K562 (cell line): ENCODE measurements around the gene CMBL. TPM values are rescaled to one million over a fixed set of nuclear protein-coding genes. Genes with fewer than 3 reads are reported as not detected.
"Not testable (repeated sequence)": the region's sequence is repeated elsewhere in the genome, so short reads cannot be mapped to it uniquely, and the experiment has no call there.

Experiments
- ATAC-seq: fragments of 200-7000 bp; cut with Tn5 transposase; 3 replicates; pipeline ENCODE4 v1.9.1; 2020; ENCODE audit warnings: moderate library complexity
- BruUV-seq: library from RNA; stranded (reverse); fragments of 400-500 nt; replicated peaks from 2 replicates; lab custom pipeline; 2021; lab: Mats Ljungman, UMichigan
- CTCF ChIA-PET: fragments of 300-600 bp; formaldehyde crosslinking; extraction: SDS; loops from one replicate; lab custom pipeline; 2021; ENCODE audit warnings: low intra/inter-chr PET ratio; lab: Yijun Ruan, JAX
- POLR2A ChIA-PET: fragments of 300-600, 350-650 bp; sonication (Branson Sonifier 250); formaldehyde crosslinking; extraction: SDS; loops from one replicate; lab custom pipeline; 2021; ENCODE audit warnings: antibody characterized with exemption, inconsistent platforms; lab: Yijun Ruan, JAX
- DNase-seq, 4 experiments: peaks; one replicate each; pipeline versions ENCODE4 v3.0.0 to v3.0.0-alpha.2; 2011 to 2018; ENCODE audit warnings: low spot score in 3 of 4, mixed read lengths in 3 of 4; ENCODE audit errors: extremely low read depth in 1 of 4
- FAIRE-seq: peaks from 2 replicates; lab custom pipeline; 2011; peaks lifted over from hg19 to GRCh38; lab: Jason Lieb, UNC
- H2AFZ ChIP-seq: 2 replicates; pipeline ENCODE4 v1.6.0; 2011; ENCODE audit warnings: low read depth, low read length, control low read depth, inconsistent platforms
- H3K27ac ChIP-seq: fragments of 200-600 bp; 3 replicates; pipeline ENCODE4 v1.8.0; 2011; ENCODE audit warnings: low read depth, mild to moderate bottlenecking, control low read depth, inconsistent platforms, low read length, moderate library complexity, mixed read lengths; ENCODE audit errors: extremely low read depth
- H3K27me3 ChIP-seq, 2 experiments: fragments of 300-600 bp in 1 of 2; 2 replicates in 1 of 2; 3 replicates in 1 of 2; pipeline versions ENCODE4 v1.6.0 to v1.8.0; 2011; ENCODE audit warnings: inconsistent platforms in 2 of 2, low read length in 2 of 2, mild to moderate bottlenecking in 1 of 2, mixed read lengths in 1 of 2, moderate library complexity in 1 of 2; ENCODE audit not compliant: control insufficient read depth in 2 of 2, insufficient read depth in 2 of 2
- H3K36me3 ChIP-seq: fragments of 300-600 bp; 3 replicates; pipeline ENCODE4 v1.8.0; 2011; ENCODE audit warnings: mild to moderate bottlenecking, low read length, inconsistent platforms; ENCODE audit not compliant: control insufficient read depth, insufficient read depth
- H3K4me1 ChIP-seq, 2 experiments: fragments of 200-600 bp in 1 of 2; replicated peaks in 1 of 2; 2 replicates in 1 of 2; 3 replicates in 1 of 2; pipeline versions ENCODE4 v1.5.1 to v1.8.0; 2011; ENCODE audit warnings: inconsistent platforms in 2 of 2, low read length in 2 of 2, mild to moderate bottlenecking in 1 of 2, mixed read lengths in 1 of 2, moderate library complexity in 1 of 2; ENCODE audit not compliant: control insufficient read depth in 2 of 2, insufficient read depth in 2 of 2
- H3K4me2 ChIP-seq: 2 replicates; pipeline ENCODE4 v1.6.1; 2011; ENCODE audit warnings: low read length, control low read depth, inconsistent platforms, mixed read lengths; ENCODE audit not compliant: insufficient read depth
- H3K4me3 ChIP-seq: fragments of 200-600 bp; sonication (generic), shearing (Covaris generic); 2 replicates; pipeline ENCODE4 v1.5.1; 2016; ENCODE audit warnings: control low read depth, inconsistent platforms
- H3K79me2 ChIP-seq: fragments of 200-600 bp; 3 replicates; pipeline ENCODE4 v1.8.0; 2011; ENCODE audit warnings: low read length, inconsistent platforms; ENCODE audit not compliant: control insufficient read depth, insufficient read depth
- H3K9ac ChIP-seq, 2 experiments: 2 replicates each; pipeline versions ENCODE4 v1.6.0 to v1.6.1; 2011; ENCODE audit warnings: low read depth in 2 of 2, low read length in 2 of 2, control low read depth in 1 of 2, inconsistent platforms in 1 of 2, mild to moderate bottlenecking in 1 of 2, mixed read lengths in 1 of 2; ENCODE audit not compliant: insufficient read depth in 1 of 2
- H3K9me1 ChIP-seq: one replicate; pipeline ENCODE4 v1.6.0; 2011; ENCODE audit warnings: inconsistent platforms, mild to moderate bottlenecking, low read length, moderate library complexity; ENCODE audit not compliant: control insufficient read depth, insufficient read depth
- H3K9me3 ChIP-seq: replicated peaks from 2 replicates; pipeline ENCODE4 v1.5.1; 2011; ENCODE audit warnings: low read depth, low read length, inconsistent platforms; ENCODE audit not compliant: control insufficient read depth, insufficient read depth
- H4K20me1 ChIP-seq: replicated peaks from 2 replicates; pipeline ENCODE4 v1.6.1; 2011; ENCODE audit warnings: low read length, inconsistent platforms, mixed read lengths; ENCODE audit not compliant: control insufficient read depth, insufficient read depth
- ADNP ChIP-seq: fragments of 200-800 bp; sonication (Bioruptor generic); IDR thresholded peaks from 2 replicates; pipeline ENCODE4 v1.6.1; 2016; ENCODE audit warnings: missing genetic modification characterization, missing compliant biosample characterization
- ARID1B ChIP-seq: fragments of 450-650 bp; IDR thresholded peaks from 2 replicates; pipeline ENCODE4 v1.6.1; 2016; ENCODE audit warnings: antibody characterized with exemption, mild to moderate bottlenecking, inconsistent platforms
- CBFA2T3 ChIP-seq: fragments of 450-650 bp; IDR thresholded peaks from 2 replicates; pipeline ENCODE4 v1.6.1; 2017
- DPF2 ChIP-seq: fragments of 450-650 bp; IDR thresholded peaks from 2 replicates; pipeline ENCODE4 v1.6.1; 2016
- EHMT2 ChIP-seq: fragments of 450-650 bp; IDR thresholded peaks from 2 replicates; pipeline ENCODE4 v1.6.1; 2018; ENCODE audit warnings: antibody characterized with exemption
- FOSL1 ChIP-seq: fragments of 200-800 bp; sonication (Bioruptor generic); conservative IDR thresholded peaks from 2 replicates; pipeline ENCODE4 v1.6.1; 2016; ENCODE audit warnings: missing genetic modification characterization, missing compliant biosample characterization
- JUND ChIP-seq, 2 experiments: IDR thresholded peaks; 2 replicates in 1 of 2; 3 replicates in 1 of 2; pipeline ENCODE4 v1.6.1; 2011; ENCODE audit warnings: borderline replicate concordance in 2 of 2, low read depth in 2 of 2, low read length in 2 of 2, improper control_type of control experiment in 1 of 2, missing biosample characterization in 1 of 2, missing genetic modification characterization in 1 of 2, missing genetic modification reagents in 1 of 2
- KDM1A ChIP-seq, 2 experiments: fragments of 450-650 bp; IDR thresholded peaks; 2 replicates each; pipeline ENCODE4 v1.6.1; 2016; ENCODE audit warnings: mild to moderate bottlenecking in 2 of 2
- SMARCE1 ChIP-seq: fragments of 450-650 bp; IDR thresholded peaks from 2 replicates; pipeline ENCODE4 v1.7.1; 2016; ENCODE audit warnings: mild to moderate bottlenecking
- TBP ChIP-seq: optimal IDR thresholded peaks from 2 replicates; pipeline ENCODE3; 2011; ENCODE audit warnings: low read depth, low read length, improper control_type of control experiment
- WGBS: fragments of 100-300 bp; shearing (Covaris generic); methylation state at CpG from one replicate; pipeline ENCODE4 v1.1.6; 2016; ENCODE audit warnings: low coverage, mixed read lengths; ENCODE audit not compliant: insufficient coverage; ENCODE audit errors: missing lambda C conversion rate; 5-methylcytosine and 5-hydroxymethylcytosine counted together
- in situ Hi-C: fragments of 300-500 bp; cut with MboI; formaldehyde crosslinking; loops from 4 replicates; pipeline ENCODE4 v1.15.0; 2018; ENCODE audit warnings: inconsistent platforms, mixed read lengths
- intact Hi-C: fragments of 100-400 bp; cut with micrococcal nuclease; formaldehyde crosslinking; loops from 2 replicates; pipeline ENCODE4 v1.14.2; 2022
- polyA plus RNA-seq, 8 experiments: library from polyadenylated mRNA; depleted of rRNA in 4 of 8; stranded (reverse) in 5 of 8; unstranded in 3 of 8; fragments of >200 nt; fragmentation: Nextera tagmentation in 2 of 8; fragmentation: Illumina TruSeq in 1 of 8; extraction: Ambion mirVana in 2 of 8; extraction: Trizol in 1 of 8; gene quantifications; 2 replicates each; pipeline versions ENCODE4 v1.2.1 to v1.2.3, GENCODE V29; 2011 to 2014; ENCODE audit warnings: inconsistent platforms in 1 of 8, missing spikeins in 1 of 8
- total RNA-seq, 7 experiments: library from RNA; depleted of rRNA in 6 of 7; stranded (reverse); fragments of >200 nt in 6 of 7; fragmentation: Illumina TruSeq in 2 of 7; extraction: Trizol in 2 of 7; gene quantifications; 2 replicates each; pipeline versions ENCODE4 v1.2.1 to v1.2.3, GENCODE V29; 2011 to 2021; ENCODE audit warnings: low replicate concordance in 1 of 7
- TF ChIP-seq, protein P1 (sequence below), 2 experiments: fragments of 450-650 bp in 1 of 2; sonication (generic) in 1 of 2; formaldehyde crosslinking in 1 of 2; IDR thresholded peaks in 1 of 2; conservative IDR thresholded peaks in 1 of 2; 2 replicates each; pipeline versions ENCODE4 v1.6.1 to v1.8.1; 2016 to 2023; ENCODE audit warnings: mild to moderate bottlenecking in 2 of 2, moderate library complexity in 2 of 2, inconsistent platforms in 1 of 2, missing genetic modification reagents in 1 of 2

Gene CMBL
- total and polyA plus RNA-seq, 9 of the 15 experiments (the other 6 are each of a cell fraction or from before 2014, with no cell fraction given), result 22.6 to 192 (median 71.1) TPM

DNA sequence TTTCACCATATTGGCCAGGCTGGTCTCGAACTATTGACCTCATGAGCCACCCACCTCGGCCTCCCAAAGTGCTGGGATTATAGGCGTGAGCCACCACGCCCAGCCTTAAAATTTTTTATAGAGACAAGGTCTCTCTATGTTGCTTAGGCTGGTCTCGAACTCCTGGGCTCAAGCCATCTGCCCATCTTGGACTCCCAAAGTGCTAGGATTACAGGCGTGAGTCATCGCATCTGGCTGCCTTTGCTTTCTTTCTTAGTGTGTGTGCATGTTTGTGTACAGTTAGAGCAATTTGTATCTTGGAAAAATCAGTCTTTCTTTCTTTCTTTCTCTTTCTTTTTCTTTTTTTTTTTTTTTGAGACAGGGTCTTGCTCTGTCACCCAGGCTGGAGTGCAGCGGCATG is 22.3 kb downstream of the CMBL start:
- POLR2A ChIA-PET, result interaction anchor here (1.0 to 1.6 kb wide), 3 partner anchors 9 to 67 kb away, joined by 3 to 10 read pairs (median 3); no protein-coding TSS in a partner anchor
- H2AFZ ChIP-seq, H3K4me3 ChIP-seq, H3K9me3 ChIP-seq, in situ Hi-C loops, intact Hi-C loops, H3K9ac ChIP-seq, BruUV-seq, H3K27me3 ChIP-seq, H3K9me1 ChIP-seq, H3K4me2 ChIP-seq, H4K20me1 ChIP-seq, H3K27ac ChIP-seq: not testable (repeated sequence)
- WGBS, result 57% methylated on average over 7 of the region's 8 CpGs
- H3K36me3 ChIP-seq, result peaks cover 75% of the 10 kb centered on the region
- FAIRE-seq (peak; percentile 65), ATAC-seq (peak; percentile 22; the same call in 1 of the 3 replicates), DNase-seq (peak in 1 of 4 experiments; percentile 69)
- CTCF ChIA-PET, result interaction anchor here (0.7 kb wide), 1 partner anchor 79 kb away, joined by 3 read pairs; no protein-coding TSS in a partner anchor
- peak in 1 of 2 experiments; percentile 31; a peak in 1 of 4 replicates for TF ChIP-seq KDM1A (IDR thresholded peaks at IDR 0.05)
- TF ChIP-seq, protein P1, sequence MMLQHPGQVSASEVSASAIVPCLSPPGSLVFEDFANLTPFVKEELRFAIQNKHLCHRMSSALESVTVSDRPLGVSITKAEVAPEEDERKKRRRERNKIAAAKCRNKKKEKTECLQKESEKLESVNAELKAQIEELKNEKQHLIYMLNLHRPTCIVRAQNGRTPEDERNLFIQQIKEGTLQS (IDR thresholded peaks at IDR 0.05), result peak; percentile 82
- TF ChIP-seq, protein P1 (CRISPR knock-in tag; conservative IDR thresholded peaks at IDR 0.05), result not testable (repeated sequence)
- peak; percentile 36; the same call in 1 of the 2 replicates for TF ChIP-seq DPF2
- peak; percentile 30; the same call in 1 of the 2 replicates for TF ChIP-seq CBFA2T3
- 0 out of 2 replicates have a peak, but pooled peaks have one; percentile 26 for TF ChIP-seq ADNP (tag)
- TF ChIP-seq EHMT2, result peak; percentile 39; the same call in 1 of the 2 replicates
- peak; percentile 87 for TF ChIP-seq JUND (IDR thresholded peaks at IDR 0.05; ENCODE audit: borderline replicate concordance, low read depth, low read length)
- peak; percentile 74; the same call in 2 of the 3 replicates for TF ChIP-seq JUND (tag; IDR thresholded peaks at IDR 0.05; ENCODE audit: borderline replicate concordance, low read depth, low read length)
- TF ChIP-seq SMARCE1, result peak; percentile 35; the same call in 1 of the 2 replicates
- TF ChIP-seq FOSL1 (tag), result peak; percentile 74
- TF ChIP-seq TBP, result peak; percentile 50
- TF ChIP-seq ARID1B, result peak; percentile 32; the same call in 1 of the 2 replicates
- H3K79me2 ChIP-seq, result peaks cover 13% of the 10 kb centered on the region
- peaks cover 14 to 28% of the 10 kb centered on the region in 2 experiments for H3K4me1 ChIP-seq
